HepG2 (cell line): ENCODE data around the gene SOAT2. TPM values are rescaled to one million over a fixed set of nuclear protein-coding genes. Genes with fewer than 3 reads are reported as not detected.

Experiments
- GABPB1 ChIP-seq: IDR thresholded peaks from 2 replicates; pipeline ENCODE4 v1.6.1; 2016; ENCODE audit warnings: mild to moderate bottlenecking, missing genetic modification reagents, moderate library complexity, missing compliant biosample characterization
- KLF12 ChIP-seq: sonication (generic); formaldehyde crosslinking; IDR thresholded peaks from 2 replicates; pipeline ENCODE4 v1.4.0; 2020; ENCODE audit warnings: missing genetic modification reagents, borderline replicate concordance
- KMT2B ChIP-seq: IDR thresholded peaks from 2 replicates; pipeline ENCODE4 v1.6.1; 2016; ENCODE audit warnings: missing genetic modification reagents, missing compliant biosample characterization
- PAWR ChIP-seq: sonication (generic); formaldehyde crosslinking; IDR thresholded peaks from 2 replicates; pipeline ENCODE4 v1.4.0; 2020; ENCODE audit warnings: missing genetic modification reagents, mild to moderate bottlenecking, borderline replicate concordance
- WIZ ChIP-seq: sonication (generic); formaldehyde crosslinking; IDR thresholded peaks from 2 replicates; pipeline ENCODE4 v1.5.1; 2020; ENCODE audit warnings: mild to moderate bottlenecking, missing genetic modification reagents
- ZNF207 ChIP-seq: fragments of 450-650 bp; IDR thresholded peaks from 2 replicates; pipeline ENCODE4 v1.6.1; 2016; ENCODE audit warnings: antibody characterized with exemption, borderline replicate concordance
- ZNF235 ChIP-seq: sonication (generic); formaldehyde crosslinking; IDR thresholded peaks from 2 replicates; pipeline ENCODE4 v1.8.1; 2023; ENCODE audit warnings: mild to moderate bottlenecking, missing genetic modification reagents, borderline replicate concordance
- ZNF766 ChIP-seq: sonication (generic); formaldehyde crosslinking; IDR thresholded peaks from 2 replicates; pipeline ENCODE4 v1.5.0; 2020; ENCODE audit warnings: missing genetic modification reagents, borderline replicate concordance
- polyA plus RNA-seq, 8 experiments: library from polyadenylated mRNA; depleted of rRNA in 3 of 8; stranded (reverse) in 7 of 8; unstranded in 1 of 8; fragments of >200 nt; fragmentation: Illumina TruSeq in 4 of 8; extraction: Trizol in 4 of 8; gene quantifications; 2 replicates each; pipeline versions ENCODE4 v1.2.1 to v1.2.3, GENCODE V29; 2011 to 2016; ENCODE audit warnings: low read depth in 4 of 8, missing spikeins in 1 of 8, mixed read lengths in 1 of 8; ENCODE audit not compliant: insufficient read depth in 1 of 8
- total RNA-seq, 5 experiments: library from RNA; depleted of rRNA; stranded (reverse); fragments of >200 nt; fragmentation: Illumina TruSeq; extraction: Trizol; gene quantifications; 2 replicates each; pipeline ENCODE4 v1.2.3, GENCODE V29; 2016; ENCODE audit warnings: low read depth in 1 of 5
- TF ChIP-seq, protein P1 (sequence below), 2 experiments: sonication (generic) in 1 of 2; formaldehyde crosslinking in 1 of 2; IDR thresholded peaks; 2 replicates each; pipeline versions ENCODE4 v1.6.1 to v1.9.0; 2014 to 2022; ENCODE audit warnings: antibody characterized with exemption in 1 of 2, borderline replicate concordance in 1 of 2, inconsistent platforms in 1 of 2, low read depth in 1 of 2, missing genetic modification reagents in 1 of 2
- TF ChIP-seq, protein P2 (sequence below): sonication (generic); formaldehyde crosslinking; conservative IDR thresholded peaks from 2 replicates; pipeline ENCODE4 v1.8.1; 2023; ENCODE audit warnings: missing genetic modification reagents
- TF ChIP-seq, protein P3 (sequence below): sonication (generic); formaldehyde crosslinking; conservative IDR thresholded peaks from 2 replicates; pipeline ENCODE4 v1.5.0; 2020; ENCODE audit warnings: missing genetic modification reagents

SOAT2 gene
- total and polyA plus RNA-seq, 2 of the 13 experiments (the other 11 are each of a cell fraction or from before 2014, with no cell fraction given), result 14.9 to 108 TPM

DNA sequence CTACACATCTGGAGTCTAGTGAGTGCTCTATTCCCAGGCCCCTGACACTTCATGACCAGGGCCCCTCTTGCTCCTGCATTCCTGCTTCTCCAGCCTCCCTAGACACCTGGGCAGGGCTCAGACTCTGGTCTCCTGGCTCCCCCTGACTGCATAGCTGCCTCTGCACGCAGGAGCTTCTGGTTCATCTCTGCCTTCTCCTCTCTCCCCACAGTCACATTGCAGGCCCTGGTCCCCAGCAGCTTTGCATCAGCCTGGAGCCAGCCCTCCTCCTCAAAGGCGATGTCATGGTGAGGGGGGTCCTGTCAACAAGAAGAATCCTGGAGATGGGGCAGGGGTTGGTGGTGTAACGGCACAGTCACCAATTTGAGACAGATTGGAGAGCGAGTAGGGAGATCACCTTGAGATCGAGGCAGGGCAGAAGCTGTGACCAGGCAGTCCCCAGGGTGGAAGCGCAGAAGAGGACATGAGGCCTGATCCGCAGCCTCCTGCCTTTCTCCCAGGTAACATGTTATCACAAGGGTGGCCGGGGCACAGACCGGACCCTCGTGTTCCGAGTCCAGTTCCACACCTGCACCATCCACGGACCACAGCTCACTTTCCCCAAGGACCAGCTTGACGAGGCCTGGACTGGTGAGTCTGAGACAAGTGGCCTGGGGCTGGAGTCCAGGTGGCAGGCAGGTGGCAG lies 45.3 kb upstream of the SOAT2 start (continued):
- TF ChIP-seq ZNF235 (no peak), PAWR (no peak), WIZ (no peak), KMT2B (no peak), GABPB1 (CRISPR knock-in tag) (no peak), ZNF766 (CRISPR knock-in tag) (no peak), ZNF207 (no peak), KLF12 (CRISPR knock-in tag) (no peak)
- TF ChIP-seq, protein P1, sequence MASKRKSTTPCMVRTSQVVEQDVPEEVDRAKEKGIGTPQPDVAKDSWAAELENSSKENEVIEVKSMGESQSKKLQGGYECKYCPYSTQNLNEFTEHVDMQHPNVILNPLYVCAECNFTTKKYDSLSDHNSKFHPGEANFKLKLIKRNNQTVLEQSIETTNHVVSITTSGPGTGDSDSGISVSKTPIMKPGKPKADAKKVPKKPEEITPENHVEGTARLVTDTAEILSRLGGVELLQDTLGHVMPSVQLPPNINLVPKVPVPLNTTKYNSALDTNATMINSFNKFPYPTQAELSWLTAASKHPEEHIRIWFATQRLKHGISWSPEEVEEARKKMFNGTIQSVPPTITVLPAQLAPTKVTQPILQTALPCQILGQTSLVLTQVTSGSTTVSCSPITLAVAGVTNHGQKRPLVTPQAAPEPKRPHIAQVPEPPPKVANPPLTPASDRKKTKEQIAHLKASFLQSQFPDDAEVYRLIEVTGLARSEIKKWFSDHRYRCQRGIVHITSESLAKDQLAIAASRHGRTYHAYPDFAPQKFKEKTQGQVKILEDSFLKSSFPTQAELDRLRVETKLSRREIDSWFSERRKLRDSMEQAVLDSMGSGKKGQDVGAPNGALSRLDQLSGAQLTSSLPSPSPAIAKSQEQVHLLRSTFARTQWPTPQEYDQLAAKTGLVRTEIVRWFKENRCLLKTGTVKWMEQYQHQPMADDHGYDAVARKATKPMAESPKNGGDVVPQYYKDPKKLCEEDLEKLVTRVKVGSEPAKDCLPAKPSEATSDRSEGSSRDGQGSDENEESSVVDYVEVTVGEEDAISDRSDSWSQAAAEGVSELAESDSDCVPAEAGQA (IDR thresholded peaks at IDR 0.05; ENCODE audit: low read depth), result no peak
- TF ChIP-seq, protein P1 (CRISPR knock-in tag; IDR thresholded peaks at IDR 0.05; ENCODE audit: borderline replicate concordance), result no peak
- TF ChIP-seq, protein P2, sequence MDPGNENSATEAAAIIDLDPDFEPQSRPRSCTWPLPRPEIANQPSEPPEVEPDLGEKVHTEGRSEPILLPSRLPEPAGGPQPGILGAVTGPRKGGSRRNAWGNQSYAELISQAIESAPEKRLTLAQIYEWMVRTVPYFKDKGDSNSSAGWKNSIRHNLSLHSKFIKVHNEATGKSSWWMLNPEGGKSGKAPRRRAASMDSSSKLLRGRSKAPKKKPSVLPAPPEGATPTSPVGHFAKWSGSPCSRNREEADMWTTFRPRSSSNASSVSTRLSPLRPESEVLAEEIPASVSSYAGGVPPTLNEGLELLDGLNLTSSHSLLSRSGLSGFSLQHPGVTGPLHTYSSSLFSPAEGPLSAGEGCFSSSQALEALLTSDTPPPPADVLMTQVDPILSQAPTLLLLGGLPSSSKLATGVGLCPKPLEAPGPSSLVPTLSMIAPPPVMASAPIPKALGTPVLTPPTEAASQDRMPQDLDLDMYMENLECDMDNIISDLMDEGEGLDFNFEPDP (CRISPR knock-in tag), result no peak
- TF ChIP-seq, protein P3, sequence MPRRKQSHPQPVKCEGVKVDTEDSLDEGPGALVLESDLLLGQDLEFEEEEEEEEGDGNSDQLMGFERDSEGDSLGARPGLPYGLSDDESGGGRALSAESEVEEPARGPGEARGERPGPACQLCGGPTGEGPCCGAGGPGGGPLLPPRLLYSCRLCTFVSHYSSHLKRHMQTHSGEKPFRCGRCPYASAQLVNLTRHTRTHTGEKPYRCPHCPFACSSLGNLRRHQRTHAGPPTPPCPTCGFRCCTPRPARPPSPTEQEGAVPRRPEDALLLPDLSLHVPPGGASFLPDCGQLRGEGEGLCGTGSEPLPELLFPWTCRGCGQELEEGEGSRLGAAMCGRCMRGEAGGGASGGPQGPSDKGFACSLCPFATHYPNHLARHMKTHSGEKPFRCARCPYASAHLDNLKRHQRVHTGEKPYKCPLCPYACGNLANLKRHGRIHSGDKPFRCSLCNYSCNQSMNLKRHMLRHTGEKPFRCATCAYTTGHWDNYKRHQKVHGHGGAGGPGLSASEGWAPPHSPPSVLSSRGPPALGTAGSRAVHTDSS (CRISPR knock-in tag), result no peak
